ENCODE results near the gene PARP4.
A peak's percentile ranks its signal among the peaks of the same experiment; 100 is the strongest.

Gene PARP4

GRCh38 chr13:24505256-24505655 is 7.3 kb downstream of the PARP4 start:
- ATAC-seq, result no peak
- no peak for TF ChIP-seq PATZ1 (CRISPR knock-in tag; IDR thresholded peaks at IDR 0.05; ENCODE audit: borderline replicate concordance)
- TF ChIP-seq ZC3H10 (CRISPR knock-in tag; IDR thresholded peaks at IDR 0.05), result no peak
- no peak for TF ChIP-seq TSHZ2 (CRISPR knock-in tag; IDR thresholded peaks at IDR 0.05)
- no peak for TF ChIP-seq ZFP30 (CRISPR knock-in tag; IDR thresholded peaks at IDR 0.05)
- TF ChIP-seq POU6F1 (CRISPR knock-in tag; IDR thresholded peaks at IDR 0.05; ENCODE audit: borderline replicate concordance, low read depth), result no peak
- no peak for TF ChIP-seq TOX (CRISPR knock-in tag; IDR thresholded peaks at IDR 0.05; ENCODE audit: borderline replicate concordance)
- no peak for TF ChIP-seq ZNF8 (CRISPR knock-in tag; IDR thresholded peaks at IDR 0.05)
- no peak for TF ChIP-seq CREB5 (CRISPR knock-in tag; IDR thresholded peaks at IDR 0.05; ENCODE audit: low read depth)
- TF ChIP-seq ESRRG (CRISPR knock-in tag; IDR thresholded peaks at IDR 0.05), result no peak
- no peak for TF ChIP-seq ZNF565 (CRISPR knock-in tag; conservative IDR thresholded peaks at IDR 0.05; ENCODE audit: low read depth)
- TF ChIP-seq CSRNP3 (CRISPR knock-in tag; IDR thresholded peaks at IDR 0.05), result no peak
- TF ChIP-seq CSDC2 (CRISPR knock-in tag; IDR thresholded peaks at IDR 0.05), result no peak
- TF ChIP-seq ARNTL (CRISPR knock-in tag; IDR thresholded peaks at IDR 0.05; ENCODE audit: borderline replicate concordance, low read depth), result no peak
- TF ChIP-seq BACH2 (CRISPR knock-in tag; IDR thresholded peaks at IDR 0.05; ENCODE audit: borderline replicate concordance), result no peak
- TF ChIP-seq SNAI2 (CRISPR knock-in tag; IDR thresholded peaks at IDR 0.05), result no peak
- TF ChIP-seq ISL1 (CRISPR knock-in tag; IDR thresholded peaks at IDR 0.05), result no peak
- no peak for TF ChIP-seq OSR1 (CRISPR knock-in tag; IDR thresholded peaks at IDR 0.05)
- TF ChIP-seq ZNF70 (CRISPR knock-in tag; IDR thresholded peaks at IDR 0.05), result no peak

- TF ChIP-seq CSRNP3 (CRISPR knock-in tag; IDR thresholded peaks at IDR 0.05) (no peak), ZC3H10 (CRISPR knock-in tag; IDR thresholded peaks at IDR 0.05) (no peak), PATZ1 (CRISPR knock-in tag; IDR thresholded peaks at IDR 0.05; ENCODE audit: borderline replicate concordance) (no peak)
- peak; percentile 32 for ATAC-seq
These were observed 9.2 kb downstream of the PARP4 start for GRCh38 chr13:24503379-24503696.
